IPS-18a (cell line): ENCODE measurements around the gene GMDS.

ENCODE experiments used
- H3K27ac ChIP-seq: one replicate; pipeline ENCODE4 v1.5.1; 2013; ENCODE audit warnings: low read length
- H3K27me3 ChIP-seq: one replicate; pipeline ENCODE4 v1.6.1; 2013; ENCODE audit warnings: mild to moderate bottlenecking, low read length; ENCODE audit not compliant: control insufficient read depth, insufficient read depth
- H3K36me3 ChIP-seq: one replicate; pipeline ENCODE4 v1.6.1; 2013; ENCODE audit warnings: low read depth, low read length; ENCODE audit not compliant: control insufficient read depth
- H3K4me1 ChIP-seq: one replicate; pipeline ENCODE4 v1.6.1; 2013; ENCODE audit warnings: low read depth, low read length; ENCODE audit not compliant: control insufficient read depth
- H3K4me3 ChIP-seq: one replicate; pipeline ENCODE4 v1.5.1; 2013; ENCODE audit warnings: low read length
- H3K9ac ChIP-seq: one replicate; pipeline ENCODE4 v1.6.1; 2013; ENCODE audit warnings: mild to moderate bottlenecking, low read length, moderate library complexity
- H3K9me3 ChIP-seq: one replicate; pipeline ENCODE4 v1.6.1; 2013; ENCODE audit warnings: low read depth, low read length; ENCODE audit not compliant: control insufficient read depth

The GMDS gene

DNA sequence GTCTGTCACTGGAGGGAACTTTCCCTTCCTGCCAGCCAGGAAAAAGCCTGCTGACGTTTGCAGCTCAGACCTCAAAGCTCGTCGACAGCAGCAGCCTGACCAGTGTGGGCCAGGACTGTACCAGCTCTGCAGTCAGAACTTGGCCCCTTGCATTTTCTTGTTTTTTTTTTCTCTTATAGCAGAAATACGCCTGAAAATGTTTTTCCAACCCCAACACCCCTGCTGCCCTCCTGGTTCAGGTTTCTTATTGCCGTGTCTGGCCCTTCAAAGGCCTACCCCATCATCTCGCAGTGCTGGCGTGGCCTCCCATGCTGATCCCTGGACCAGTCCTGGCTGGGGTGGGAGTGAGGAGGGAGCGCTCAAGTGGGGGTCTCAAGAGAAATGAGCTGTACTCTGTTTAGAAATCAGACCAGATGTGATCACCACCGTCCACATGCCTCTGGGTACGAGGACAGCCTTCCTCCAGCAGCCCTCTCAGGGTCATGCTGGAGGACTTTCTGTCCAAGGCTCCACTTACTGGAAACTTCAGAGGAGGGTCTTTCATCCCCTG lies 466.6 kb downstream of the GMDS start:
- Histone ChIP-seq H3K4me1 (no peaks in the 10 kb centered on the region), H3K27me3 (no peaks in the 10 kb centered on the region), H3K4me3 (no peak overlapping the region), H3K27ac (no peak overlapping the region), H3K36me3 (no peaks in the 10 kb centered on the region), H3K9me3 (no peaks in the 10 kb centered on the region), H3K9ac (no peak overlapping the region)

- no peaks in the 10 kb centered on the region for H3K27me3 ChIP-seq
- H3K4me1 ChIP-seq, result no peaks in the 10 kb centered on the region
- no peaks in the 10 kb centered on the region for H3K9me3 ChIP-seq
- H3K4me3 ChIP-seq, result no peak overlapping the region
- no peak overlapping the region for H3K27ac ChIP-seq
- no peaks in the 10 kb centered on the region for H3K36me3 ChIP-seq
- H3K9ac ChIP-seq, result no peak overlapping the region
These were observed 467.3 kb downstream of the GMDS start for GRCh38 chr6:1777921-1778685.

- Histone ChIP-seq H3K27ac (no peak overlapping the region), H3K9ac (no peak overlapping the region), H3K9me3 (no peaks in the 10 kb centered on the region), H3K27me3 (no peaks in the 10 kb centered on the region), H3K4me3 (no peak overlapping the region), H3K36me3 (no peaks in the 10 kb centered on the region), H3K4me1 (no peaks in the 10 kb centered on the region)
These were observed 470.0 kb downstream of the GMDS start for GRCh38 chr6:1775441-1775840.

- no peaks in the 10 kb centered on the region for H3K36me3 ChIP-seq
- H3K9me3 ChIP-seq, result no peaks in the 10 kb centered on the region
- H3K4me3 ChIP-seq, result no peak overlapping the region
- H3K9ac ChIP-seq, result no peak overlapping the region
- H3K27me3 ChIP-seq, result no peaks in the 10 kb centered on the region
- no peaks in the 10 kb centered on the region for H3K4me1 ChIP-seq
- no peak overlapping the region for H3K27ac ChIP-seq
These were observed 471.0 kb downstream of the GMDS start for GRCh38 chr6:1774226-1774915.

- H3K9me3 ChIP-seq, result no peaks in the 10 kb centered on the region
- no peaks in the 10 kb centered on the region for H3K4me1 ChIP-seq
- H3K27me3 ChIP-seq, result no peaks in the 10 kb centered on the region
- H3K27ac ChIP-seq, result no peak overlapping the region
- H3K9ac ChIP-seq, result no peak overlapping the region
- H3K36me3 ChIP-seq, result no peaks in the 10 kb centered on the region
- H3K4me3 ChIP-seq, result no peak overlapping the region
These were observed 471.7 kb downstream of the GMDS start for GRCh38 chr6:1773700-1774099.

DNA sequence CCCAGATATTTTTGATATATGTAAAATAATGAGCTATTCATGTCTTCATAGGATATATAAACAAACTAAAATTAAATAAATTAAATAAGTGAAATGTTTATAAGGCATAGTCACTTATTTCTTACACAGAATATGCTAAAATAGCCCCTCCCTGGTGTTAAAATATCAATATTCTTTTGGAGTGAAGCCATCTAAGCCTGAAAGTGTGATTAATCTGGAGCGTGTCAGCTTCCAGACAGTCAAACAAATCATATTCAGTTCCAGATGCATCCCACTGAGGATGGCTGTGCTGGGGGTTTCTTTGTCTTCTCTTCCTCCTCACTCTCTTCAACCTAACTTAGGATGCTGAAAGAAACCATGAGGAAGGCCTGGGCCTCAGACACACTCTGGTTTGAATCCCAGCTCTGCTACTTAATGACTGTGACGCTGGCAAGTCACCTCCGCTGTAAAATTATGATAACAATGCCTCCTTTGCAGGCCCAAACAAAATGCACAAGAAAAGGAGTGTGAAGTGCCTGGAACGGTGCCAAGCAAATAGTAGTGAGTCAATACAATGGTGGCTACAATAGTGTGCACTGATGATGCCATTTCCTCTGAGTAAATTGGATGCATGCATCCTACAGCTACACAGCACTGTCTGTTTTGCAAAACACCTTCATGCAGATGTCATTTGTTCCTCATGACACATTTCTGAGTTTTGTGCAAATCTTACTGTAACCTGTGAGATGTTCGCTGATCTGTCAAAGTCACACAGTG lies 474.3 kb downstream of the GMDS start:
- Histone ChIP-seq H3K9ac (no peak overlapping the region), H3K27ac (no peak overlapping the region), H3K27me3 (no peaks in the 10 kb centered on the region), H3K36me3 (no peaks in the 10 kb centered on the region), H3K9me3 (no peaks in the 10 kb centered on the region), H3K4me3 (no peak overlapping the region), H3K4me1 (no peaks in the 10 kb centered on the region)

- Histone ChIP-seq H3K9ac (no peak overlapping the region), H3K4me1 (no peaks in the 10 kb centered on the region), H3K4me3 (no peak overlapping the region), H3K36me3 (no peaks in the 10 kb centered on the region), H3K9me3 (no peaks in the 10 kb centered on the region), H3K27ac (no peak overlapping the region), H3K27me3 (no peaks in the 10 kb centered on the region)
These were observed 475.0 kb downstream of the GMDS start for GRCh38 chr6:1770435-1770843.

GRCh38 chr6:1767481-1768246 lies 477.7 kb downstream of the GMDS start:
- Histone ChIP-seq H3K36me3 (no peaks in the 10 kb centered on the region), H3K27ac (no peak overlapping the region), H3K4me1 (no peaks in the 10 kb centered on the region), H3K9ac (no peak overlapping the region), H3K27me3 (no peaks in the 10 kb centered on the region), H3K9me3 (no peaks in the 10 kb centered on the region), H3K4me3 (no peak overlapping the region)

- Histone ChIP-seq H3K27me3 (no peaks in the 10 kb centered on the region), H3K4me1 (no peaks in the 10 kb centered on the region), H3K4me3 (no peak overlapping the region), H3K9ac (no peak overlapping the region), H3K27ac (no peak overlapping the region), H3K36me3 (no peaks in the 10 kb centered on the region), H3K9me3 (no peaks in the 10 kb centered on the region)
These were observed 478.8 kb downstream of the GMDS start for GRCh38 chr6:1766654-1767053.

- no peaks in the 10 kb centered on the region for H3K27me3 ChIP-seq
- H3K9ac ChIP-seq, result no peak overlapping the region
- H3K27ac ChIP-seq, result no peak overlapping the region
- no peaks in the 10 kb centered on the region for H3K9me3 ChIP-seq
- no peak overlapping the region for H3K4me3 ChIP-seq
- H3K36me3 ChIP-seq, result no peaks in the 10 kb centered on the region
- no peaks in the 10 kb centered on the region for H3K4me1 ChIP-seq
These were observed 480.1 kb downstream of the GMDS start for GRCh38 chr6:1765160-1765903.
